Measurements from ENCODE around the gene TREH.

The TREH gene

DNA sequence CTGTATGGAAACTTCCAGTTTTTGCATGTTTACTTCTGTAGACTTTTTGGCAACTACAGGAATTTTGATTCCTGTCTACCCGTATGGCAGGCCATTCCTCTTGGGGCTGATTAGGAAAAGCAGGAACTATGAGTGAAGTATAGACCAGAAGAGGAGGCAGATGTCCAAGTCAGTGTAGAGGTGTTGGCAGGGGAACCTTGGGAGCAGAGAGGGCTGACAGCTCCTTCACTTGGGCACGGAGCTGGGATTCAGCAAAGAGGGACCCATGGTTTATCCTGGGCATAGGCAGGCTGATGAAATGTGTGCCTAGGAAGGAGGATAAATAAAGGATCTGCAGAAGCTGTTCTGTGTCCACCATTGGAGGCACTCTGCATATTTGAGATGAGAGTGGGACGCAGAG lies 33.1 kb downstream of the TREH start:
- no peak for DNase-seq (ENCODE audit: low read depth)

DNA sequence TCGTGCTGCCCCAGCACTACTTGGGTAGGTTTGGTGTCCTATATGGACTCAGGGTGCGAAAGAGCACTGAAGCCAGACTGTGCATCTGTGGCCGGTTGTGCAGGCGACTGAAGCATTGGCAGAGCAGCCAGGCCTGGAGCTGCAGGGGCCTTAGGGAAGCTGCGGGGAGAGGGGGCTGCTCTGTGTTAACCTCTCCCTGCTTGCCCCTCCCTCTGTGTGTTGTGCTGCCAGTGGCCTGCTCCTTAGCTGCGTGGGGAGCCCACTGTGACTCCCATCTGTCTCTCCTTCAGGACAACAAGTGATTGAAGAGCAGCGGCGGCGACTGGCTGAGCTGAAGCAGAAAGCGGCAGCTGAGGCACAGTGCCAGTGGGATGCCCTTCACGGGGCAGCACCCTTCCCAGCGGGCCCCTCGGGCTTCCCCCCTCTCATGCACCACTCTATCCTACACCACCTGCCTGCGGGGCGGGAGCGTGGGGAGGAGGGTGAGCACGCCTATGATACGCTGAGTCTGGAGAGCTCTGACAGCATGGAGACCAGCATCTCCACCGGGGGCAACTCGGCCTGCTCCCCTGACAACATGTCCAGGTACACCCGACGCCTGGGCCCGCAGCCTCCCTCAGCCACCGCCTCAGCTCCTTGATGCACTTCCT lies 34.3 kb downstream of the TREH start:
- DNase-seq (ENCODE audit: low read depth) = no peak

DNA sequence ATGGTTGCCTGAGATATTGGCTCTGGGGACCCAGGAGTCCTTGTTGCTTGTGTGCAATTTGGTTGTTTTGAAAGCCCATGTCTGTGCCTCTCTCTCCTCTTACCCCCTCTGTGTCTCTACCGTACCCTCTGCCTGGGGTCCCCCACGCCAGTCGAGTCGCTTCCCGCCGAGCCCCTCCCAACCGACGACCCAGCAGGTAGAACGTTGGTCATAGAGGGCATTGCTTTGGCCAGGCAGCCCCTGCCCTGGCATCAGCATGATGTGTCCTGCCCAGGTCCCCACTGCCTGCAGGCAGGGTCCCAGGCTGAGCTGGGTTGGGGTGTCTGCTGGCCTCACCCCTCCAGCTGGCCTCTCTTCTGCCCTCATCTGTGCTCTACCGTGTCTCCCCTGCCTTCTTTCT lies 35.0 kb downstream of the TREH start:
- no peak for DNase-seq (ENCODE audit: low read depth)

DNA sequence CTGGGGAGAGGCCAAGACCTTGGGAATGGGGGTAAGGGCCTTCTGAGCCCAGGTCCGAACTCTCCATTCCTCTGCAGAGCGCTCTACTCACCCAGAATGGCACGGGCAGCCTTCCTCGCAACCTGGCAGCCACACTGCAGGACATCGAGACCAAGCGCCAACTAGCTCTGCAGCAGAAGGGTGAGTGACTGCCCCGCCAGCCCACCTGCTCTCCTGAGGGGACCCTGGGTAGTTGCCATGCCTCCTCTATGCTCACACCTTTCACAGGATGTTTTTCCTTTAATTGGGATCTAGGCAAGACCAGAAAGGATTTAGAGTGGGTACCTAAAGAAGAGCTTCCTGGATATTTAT lies 35.5 kb downstream of the TREH start:
- DNase-seq (ENCODE audit: low read depth) = no peak

DNA sequence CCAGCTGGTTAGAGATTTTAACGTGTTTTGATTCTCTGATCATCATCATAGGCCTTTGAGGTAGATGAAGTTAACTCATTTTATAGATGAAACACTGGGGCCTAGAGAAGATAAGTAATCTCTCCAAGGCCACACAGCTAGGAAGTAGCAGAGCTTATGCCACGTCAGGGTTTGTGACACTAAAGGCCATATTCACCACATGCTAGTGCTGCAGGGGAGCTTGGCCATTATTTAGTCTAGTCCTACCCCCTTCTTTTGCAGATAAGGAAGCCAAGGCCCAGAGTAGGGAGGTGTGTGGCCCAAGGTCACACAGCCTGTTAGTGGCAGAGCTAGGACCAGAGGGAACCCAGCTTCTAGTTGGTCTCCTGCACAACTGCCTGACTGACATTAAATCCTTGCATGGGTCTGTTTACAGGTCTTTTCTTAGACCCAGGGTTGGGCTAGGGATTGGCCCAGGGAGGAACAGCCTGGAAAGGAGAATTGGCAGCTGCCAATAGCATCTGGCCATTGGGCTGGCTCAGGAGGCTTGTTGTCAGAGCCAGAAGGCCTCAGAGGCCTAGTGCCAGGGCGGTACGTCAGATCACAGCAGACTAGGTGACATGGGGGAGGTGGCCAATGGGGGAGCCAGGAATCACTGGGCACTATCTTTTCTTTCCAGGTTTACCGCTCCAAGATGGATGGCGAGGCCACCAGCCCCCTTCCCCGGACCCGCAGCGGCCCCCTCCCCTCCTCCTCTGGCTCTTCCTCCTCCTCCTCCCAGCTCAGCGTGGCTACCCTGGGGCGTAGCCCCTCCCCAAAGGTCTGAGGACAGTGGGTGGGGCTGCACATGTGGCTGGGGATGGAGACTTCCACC lies 36.1 kb downstream of the TREH start:
- no peak for DNase-seq (ENCODE audit: low read depth)

DNA sequence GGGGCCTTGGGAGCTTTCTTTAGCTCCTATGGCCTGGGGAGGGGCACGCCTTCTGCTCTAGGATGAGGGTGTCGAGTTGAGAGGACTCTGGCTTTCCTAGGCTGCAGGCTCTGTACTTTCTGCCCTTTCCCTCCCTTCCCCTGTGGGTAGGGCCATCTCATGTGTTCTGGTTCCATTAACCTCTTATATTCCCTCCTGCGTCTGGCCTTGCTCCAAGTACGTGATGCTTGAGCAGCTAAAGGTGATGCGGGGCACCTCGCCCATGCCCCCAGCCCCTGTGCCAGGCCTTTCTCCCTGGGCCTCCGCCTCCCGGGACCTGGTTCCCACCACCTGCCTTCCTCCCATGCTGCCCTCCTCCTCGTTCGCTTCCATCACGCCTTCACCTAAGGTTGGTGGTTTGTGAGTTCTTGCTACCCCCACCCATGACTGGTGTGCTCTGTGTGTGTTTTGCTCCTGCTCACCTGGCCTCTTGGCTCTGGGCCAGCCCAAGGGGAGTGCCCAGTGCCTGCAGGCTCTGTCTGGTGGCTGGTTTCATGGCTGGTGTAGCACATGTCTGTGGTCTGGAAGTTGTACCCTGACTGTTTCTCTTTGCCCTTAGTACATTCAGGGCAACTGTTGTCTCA lies 37.9 kb downstream of the TREH start:
- no peak for DNase-seq (ENCODE audit: low read depth)

DNA sequence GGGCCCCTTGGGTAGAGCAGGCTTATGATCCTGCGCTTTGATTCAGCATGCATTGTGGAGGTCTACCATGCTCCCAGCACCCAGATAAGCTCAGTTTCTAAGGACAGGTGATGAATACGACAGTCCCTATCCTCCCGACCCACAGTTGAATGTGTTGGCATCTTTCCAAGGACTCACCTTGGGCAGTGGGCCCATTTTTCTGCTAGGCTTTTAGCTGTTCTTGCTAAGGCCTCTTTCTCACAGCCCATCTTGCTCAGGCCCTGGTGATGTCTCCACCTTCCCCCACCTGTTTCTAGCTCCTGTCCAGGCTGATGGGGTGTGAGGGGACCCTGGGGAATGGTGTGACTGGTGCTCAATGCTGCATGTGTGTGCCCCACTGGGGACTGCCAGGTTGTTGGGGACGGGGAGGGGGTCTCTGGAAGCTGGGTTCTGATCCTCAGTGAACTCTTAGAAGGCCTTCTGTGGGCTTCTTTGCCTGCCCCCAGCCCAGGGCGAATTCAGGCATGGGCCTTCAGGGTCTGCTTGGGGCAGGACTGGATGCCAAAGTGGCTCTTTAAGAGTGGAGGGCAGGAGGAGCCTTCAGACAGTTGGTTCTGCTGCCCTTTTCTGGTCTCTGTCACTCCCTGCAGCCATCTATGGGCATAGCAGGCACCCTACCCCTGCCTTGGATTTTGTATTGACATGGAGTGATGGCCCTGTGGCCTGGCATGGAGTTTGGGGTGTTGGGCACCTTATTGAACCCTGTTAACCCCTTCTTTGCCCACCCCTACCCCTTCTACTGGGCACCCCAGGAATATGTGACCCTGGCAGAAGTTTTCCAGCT lies 38.9 kb downstream of the TREH start:
- DNase-seq (ENCODE audit: low read depth) = no peak

DNA sequence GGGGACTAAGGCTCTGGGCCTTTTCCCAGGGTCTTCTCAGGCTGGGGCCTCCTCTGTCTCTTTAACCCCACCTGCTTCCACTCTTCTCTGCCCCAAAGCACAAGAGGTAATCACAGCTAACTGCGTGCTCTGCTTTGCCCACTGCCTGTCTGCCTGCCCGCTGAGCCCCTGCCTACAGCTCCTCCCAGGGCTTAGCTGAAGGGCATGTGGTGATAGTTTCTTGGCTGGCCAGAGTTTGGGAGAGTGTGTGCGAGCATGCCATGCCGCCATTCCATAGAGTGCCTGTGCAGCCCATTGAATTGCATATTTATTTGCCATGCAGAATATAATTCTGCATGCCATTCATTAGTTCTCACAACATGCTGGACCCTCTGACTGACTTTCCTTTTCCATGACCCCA lies 39.6 kb downstream of the TREH start:
- no peak for DNase-seq (ENCODE audit: low read depth)

DNA sequence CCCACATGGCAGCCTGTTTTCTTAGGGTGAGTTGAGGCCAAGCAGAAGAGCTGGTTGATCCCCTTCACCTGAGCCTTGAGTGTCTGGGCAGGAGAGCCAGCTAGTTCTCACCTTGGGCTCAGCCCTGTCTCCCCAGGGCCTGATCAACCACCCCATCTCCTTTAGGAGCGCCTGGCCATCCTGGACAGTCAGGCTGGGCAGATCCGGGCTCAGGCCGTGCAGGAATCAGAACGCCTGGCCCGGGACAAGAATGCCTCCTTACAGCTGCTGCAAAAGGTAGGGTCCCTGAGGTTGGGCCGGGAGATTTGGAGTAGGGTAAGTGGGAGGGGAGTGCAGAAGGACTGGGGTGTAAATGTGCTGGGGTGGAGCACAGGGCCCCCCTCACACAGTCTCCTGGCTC lies 40.7 kb downstream of the TREH start:
- DNase-seq (ENCODE audit: low read depth) = no peak

DNA sequence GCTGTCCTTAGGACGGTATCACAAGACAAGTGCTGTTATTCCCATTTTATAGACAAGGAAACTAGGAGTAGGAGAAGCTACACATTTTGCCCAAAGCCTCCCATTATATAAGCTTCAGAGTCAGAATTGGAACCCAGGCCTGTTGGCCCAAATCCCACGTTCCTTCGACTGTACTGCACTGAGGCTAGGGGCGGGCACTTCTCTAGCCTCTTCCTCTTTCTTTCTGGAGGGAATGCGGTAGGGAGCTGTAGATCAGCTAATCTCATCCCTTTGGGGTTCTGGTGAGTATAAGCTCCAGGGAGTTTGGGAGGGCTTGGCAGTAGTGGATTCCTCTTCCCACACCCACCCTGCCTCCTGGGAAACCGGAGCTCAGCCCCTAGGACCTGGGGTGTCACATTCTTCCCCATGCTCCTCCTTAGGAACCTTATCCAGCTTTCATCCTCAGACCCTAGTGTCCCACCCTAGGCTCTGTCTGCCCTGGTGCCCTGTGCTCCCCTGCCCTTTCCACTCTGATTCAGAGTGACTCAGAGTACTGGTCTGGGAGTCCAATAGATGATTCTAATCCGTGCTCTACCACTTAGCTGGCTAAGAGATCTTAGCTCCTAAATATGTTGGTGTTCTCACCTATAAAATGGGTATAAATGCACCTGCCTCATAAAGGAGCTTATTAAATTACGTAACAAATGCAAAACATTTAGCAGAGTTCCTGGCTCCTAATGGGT lies 42.7 kb downstream of the TREH start:
- no peak for DNase-seq (ENCODE audit: low read depth)

DNA sequence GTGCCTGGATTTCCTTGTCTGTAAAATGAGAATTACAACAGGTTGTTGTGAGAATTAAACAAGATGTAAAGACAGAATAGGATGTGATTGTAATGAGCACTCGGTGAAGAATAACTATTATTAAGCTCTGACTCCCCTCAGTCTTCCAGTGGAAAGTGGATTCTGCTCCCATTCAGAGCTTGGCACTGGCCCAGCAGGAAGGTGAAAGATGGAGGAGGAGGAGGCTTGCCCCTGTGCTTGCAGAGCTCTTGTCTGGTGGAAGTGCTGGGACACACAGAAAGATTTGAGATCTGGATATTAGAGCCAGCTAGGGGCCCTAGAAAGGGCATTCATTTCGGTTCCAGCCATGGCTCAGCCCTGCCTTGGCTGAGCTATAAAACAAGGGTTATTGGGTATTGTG lies 43.8 kb downstream of the TREH start:
- DNase-seq (ENCODE audit: low read depth) = no peak

DNA sequence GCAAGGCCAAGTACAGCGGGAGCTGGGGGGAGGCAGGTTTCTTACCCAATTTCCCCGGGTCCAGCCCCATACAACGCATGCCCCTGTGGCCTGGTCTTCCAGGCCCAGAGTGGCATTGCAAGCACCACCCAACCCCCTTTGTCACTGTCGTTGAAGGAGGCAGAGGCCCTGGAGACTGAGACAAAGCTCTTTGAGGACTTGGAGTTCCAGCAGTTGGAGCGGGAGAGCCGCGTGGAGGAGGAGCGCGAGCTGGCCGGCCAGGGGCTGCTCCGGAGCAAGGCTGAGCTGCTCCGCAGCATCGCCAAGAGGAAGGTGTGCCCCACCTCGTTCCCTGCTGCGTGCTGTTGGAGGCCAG lies 44.2 kb downstream of the TREH start:
- no peak for DNase-seq (ENCODE audit: low read depth)

DNA sequence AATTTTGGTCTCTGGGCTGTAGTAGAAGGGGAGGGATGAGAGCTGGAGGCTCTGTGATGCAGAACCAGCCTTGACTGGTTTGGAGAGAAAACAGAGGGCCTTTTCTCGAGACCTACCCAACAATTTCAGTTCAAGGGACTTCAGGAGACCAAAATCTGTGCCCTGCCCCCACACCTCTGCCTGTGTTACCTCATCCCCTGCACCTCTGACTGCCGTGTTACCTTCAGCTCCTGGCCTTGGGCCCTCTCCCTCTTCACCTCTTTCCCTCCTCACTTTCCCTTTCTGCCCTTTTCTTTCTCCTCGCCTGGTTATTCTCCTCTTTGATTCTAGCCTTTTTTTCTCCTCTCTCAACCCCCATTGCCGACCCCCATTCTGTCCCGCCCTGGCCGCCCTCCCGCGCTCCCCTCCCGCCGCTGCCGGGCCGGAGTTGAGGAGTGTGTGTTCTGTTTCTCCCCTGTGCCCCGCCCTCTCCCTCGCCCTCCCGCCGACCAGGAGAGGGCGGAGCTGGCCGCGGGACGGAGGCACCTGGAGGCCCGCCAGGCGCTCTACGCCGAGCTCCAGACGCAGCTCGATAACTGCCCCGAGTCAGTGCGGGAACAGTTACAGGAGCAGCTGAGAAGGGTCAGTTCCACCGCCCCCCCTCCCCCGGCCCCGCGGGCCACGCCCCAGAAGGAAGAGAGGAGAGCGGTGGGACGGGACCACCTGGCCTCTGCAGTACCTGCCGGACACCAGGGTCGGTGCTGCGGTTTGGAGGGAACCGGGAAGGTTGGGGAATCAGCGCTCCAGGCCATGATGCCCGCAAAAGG lies 44.8 kb downstream of the TREH start:
- no peak for DNase-seq (ENCODE audit: low read depth)

DNA sequence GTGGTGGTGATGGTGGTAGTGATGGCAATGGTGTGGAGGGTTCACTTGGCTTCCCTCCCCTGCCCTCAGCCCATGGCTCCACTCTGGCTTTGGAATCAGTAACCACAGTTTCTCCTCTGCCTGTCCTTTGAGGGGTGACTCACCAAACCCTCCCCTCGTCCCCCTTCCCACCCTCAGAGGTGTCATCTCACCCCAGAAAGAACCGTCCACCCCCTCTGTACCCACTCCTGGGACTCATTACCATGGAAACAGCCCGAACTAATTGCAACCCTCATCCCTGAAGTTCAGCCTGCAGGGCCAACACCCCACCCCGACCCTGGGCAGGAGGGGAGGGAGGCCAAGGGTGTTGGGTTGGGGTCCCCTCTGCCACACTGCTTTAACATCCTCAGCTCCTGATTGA lies 45.5 kb downstream of the TREH start:
- no peak for DNase-seq (ENCODE audit: low read depth)

DNA sequence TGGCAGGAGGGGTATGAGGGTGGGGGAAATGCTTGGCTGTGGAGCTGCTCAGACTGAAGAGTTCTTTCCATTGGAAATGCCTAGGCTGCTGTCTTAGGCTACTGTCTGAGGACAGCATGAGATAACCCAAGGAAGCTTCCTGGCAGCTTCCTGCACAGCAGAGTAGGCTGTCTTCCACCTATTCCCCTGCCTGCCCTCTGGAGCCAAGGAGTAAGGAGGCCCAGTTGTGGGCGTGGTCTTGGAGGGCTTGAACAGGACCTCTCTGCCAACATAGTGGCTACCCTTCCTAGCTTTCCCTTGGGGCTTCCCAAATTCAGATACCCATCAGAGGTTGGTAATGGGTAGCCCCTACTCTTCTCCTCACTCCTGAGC lies 46.1 kb downstream of the TREH start:
- DNase-seq (ENCODE audit: low read depth) = no peak

DNA sequence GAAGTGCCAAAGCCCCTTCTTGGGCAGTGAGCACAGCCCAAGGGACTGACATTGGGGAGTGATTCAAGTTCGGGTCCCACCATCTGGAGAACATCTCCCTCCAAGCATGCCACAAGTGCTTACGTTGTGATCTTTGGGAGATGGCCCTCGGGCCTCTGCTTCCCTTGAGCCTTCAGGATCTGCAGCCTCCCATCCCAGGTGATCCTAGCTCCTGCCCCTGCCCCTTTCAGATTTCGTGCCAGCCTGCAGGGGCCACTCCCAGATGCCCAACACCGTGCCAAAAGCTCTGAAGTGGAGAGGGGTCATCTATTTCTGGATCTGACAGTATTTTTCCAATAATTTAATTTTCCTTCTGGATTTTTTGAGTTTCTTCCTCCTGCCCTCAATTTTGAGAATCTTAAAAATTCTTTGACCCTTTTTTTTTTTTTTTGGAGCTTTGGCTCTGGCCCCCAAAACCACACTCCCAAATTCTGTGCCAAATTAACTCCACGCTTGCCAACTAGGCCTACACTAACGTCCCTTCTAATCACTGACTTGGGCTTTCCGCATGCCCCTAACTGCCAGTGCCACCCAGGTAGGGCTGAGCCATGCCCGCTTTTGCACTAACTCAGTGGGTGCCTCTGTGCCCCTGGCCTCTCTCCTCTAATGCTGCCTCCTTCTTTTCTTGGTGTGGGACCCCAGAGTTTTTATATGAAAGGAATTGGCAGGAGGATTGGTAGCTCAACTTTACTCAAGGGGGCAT lies 46.7 kb downstream of the TREH start:
- no peak for DNase-seq (ENCODE audit: low read depth)

DNA sequence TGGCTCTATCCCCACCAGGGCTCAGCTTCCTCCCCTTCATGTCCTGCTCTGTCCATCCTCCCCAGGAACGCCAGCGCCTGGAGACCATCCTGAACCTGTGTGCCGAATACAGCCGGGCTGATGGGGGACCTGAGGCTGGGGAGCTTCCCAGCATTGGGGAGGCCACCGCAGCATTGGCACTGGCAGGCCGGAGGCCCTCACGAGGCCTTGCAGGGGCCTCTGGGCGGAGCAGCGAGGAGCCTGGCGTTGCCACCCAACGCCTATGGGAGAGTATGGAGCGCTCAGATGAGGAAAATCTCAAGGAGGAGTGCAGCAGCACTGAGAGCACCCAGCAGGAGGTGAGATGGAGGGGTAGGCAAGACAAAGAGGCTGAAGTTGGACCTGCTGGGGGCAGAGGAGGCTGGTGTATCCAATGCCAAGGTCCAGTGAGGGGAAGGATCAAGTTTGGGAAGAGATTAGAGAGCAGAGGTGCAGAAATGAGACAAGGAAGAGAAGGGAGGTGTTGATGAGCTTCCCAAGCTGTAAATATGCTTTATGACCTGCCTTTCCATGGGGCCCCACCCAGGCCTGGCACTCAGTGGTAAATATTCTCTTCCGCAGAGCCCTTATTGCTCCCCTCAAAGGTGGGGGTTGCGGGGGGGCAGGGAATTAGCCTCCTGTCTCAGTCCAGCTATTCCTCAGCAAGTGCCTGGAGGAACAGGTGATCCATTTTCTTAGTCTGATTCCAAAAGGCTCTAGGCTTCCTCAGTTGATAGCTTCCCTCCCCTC lies 48.1 kb downstream of the TREH start:
- no peak for DNase-seq (ENCODE audit: low read depth)

DNA sequence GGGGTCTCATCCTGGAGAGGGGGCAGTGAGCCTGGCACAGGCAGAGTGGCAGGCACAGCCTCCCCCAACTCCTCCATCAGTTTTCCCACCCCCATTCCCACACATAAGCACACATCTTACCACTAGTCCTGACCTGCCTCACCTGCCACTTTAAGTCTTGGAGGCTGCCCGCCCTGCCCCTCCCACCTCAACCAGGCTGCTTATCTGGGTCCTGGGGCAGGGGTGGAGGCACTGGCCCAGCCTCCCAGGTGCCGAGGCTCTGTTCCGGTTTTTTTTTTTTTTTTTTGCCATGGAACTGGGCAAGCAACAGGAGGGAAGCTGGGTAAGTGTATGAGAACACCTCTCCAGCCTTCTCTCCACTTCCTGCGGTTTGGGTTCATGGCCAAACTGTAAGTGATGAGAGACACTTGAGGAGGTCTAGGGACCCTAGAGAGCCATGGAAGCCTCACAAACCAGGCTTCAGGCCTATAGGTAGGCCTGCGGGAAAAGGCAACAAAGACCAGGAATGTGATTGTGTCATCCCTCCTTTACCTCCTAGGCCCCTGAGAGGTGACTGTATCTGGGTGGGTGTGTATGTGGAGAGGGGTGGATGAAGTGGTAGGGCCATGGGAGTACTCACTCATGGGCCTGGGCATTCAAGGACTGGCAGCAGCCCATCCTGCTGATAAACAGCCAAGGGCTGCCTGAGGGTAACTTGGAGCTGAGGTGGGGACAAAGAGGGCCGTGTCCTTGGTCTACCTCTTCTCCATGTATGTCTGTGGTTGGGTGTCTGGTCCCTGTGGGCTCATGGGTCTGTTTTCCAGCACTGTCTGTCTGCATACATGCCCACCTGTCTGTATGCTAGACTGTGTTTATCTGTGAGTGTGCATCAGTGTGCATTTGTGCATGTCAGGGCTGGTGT lies 49.4 kb downstream of the TREH start:
- no peak for DNase-seq (ENCODE audit: low read depth)

Measured in stimulated activated CD8-positive, alpha-beta memory T cell treated with anti-CD3 and anti-CD28 coated beads, Interleukin-4, amount 100 ng/mL, for 24 hours (primary cell).